Activated T-cell treated with anti-CD3 and anti-CD28 coated beads for 48 hours (primary cell): ENCODE data around the gene CD300A.

ENCODE experiments used
- DNase-seq: peaks from one replicate; pipeline ENCODE4 v3.0.0-alpha.2; 2020; ENCODE audit warnings: low read depth

Gene CD300A

GRCh38 chr17:74454197-74455024 lies 12.0 kb upstream of the CD300A start:
- DNase-seq: no peak

GRCh38 chr17:74455025-74455545 lies 11.3 kb upstream of the CD300A start:
- no peak for DNase-seq

GRCh38 chr17:74455821-74456220 lies 10.6 kb upstream of the CD300A start:
- no peak for DNase-seq

GRCh38 chr17:74457146-74457819 lies 9.2 kb upstream of the CD300A start:
- DNase-seq: peak; percentile 64

GRCh38 chr17:74457820-74458166 lies 8.6 kb upstream of the CD300A start:
- no peak for DNase-seq

GRCh38 chr17:74458835-74459234 lies 7.6 kb upstream of the CD300A start:
- no peak for DNase-seq

GRCh38 chr17:74459622-74460021 lies 6.8 kb upstream of the CD300A start:
- DNase-seq: no peak

GRCh38 chr17:74460241-74460640 lies 6.2 kb upstream of the CD300A start:
- DNase-seq: no peak

- no peak for DNase-seq
Measured at GRCh38 chr17:74460996-74461395, 5.4 kb upstream of the CD300A start.

- DNase-seq: no peak
Measured at GRCh38 chr17:74461611-74462010, 4.8 kb upstream of the CD300A start.

GRCh38 chr17:74464730-74465377 lies 1.6 kb upstream of the CD300A start:
- no peak for DNase-seq

- no peak for DNase-seq
Measured at GRCh38 chr17:74465378-74466110, 890 bp upstream of the CD300A start.

GRCh38 chr17:74466828-74467184 lies 372 bp downstream of the CD300A start:
- no peak for DNase-seq

GRCh38 chr17:74467221-74467951 lies 952 bp downstream of the CD300A start:
- DNase-seq: no peak

GRCh38 chr17:74471341-74471740 lies 4.9 kb downstream of the CD300A start:
- no peak for DNase-seq

- no peak for DNase-seq
Measured at GRCh38 chr17:74472890-74473289, 6.5 kb downstream of the CD300A start.

GRCh38 chr17:74473294-74473693 lies 6.9 kb downstream of the CD300A start:
- no peak for DNase-seq

GRCh38 chr17:74474043-74474792 lies 7.8 kb downstream of the CD300A start:
- DNase-seq: no peak

GRCh38 chr17:74475189-74475588 lies 8.8 kb downstream of the CD300A start:
- no peak for DNase-seq

GRCh38 chr17:74477411-74477810 lies 11.0 kb downstream of the CD300A start:
- DNase-seq: no peak
